ENCODE data around the gene BMP8B.
A peak's percentile ranks its signal among the peaks of the same experiment; 100 is the strongest.
"Not testable (repeated sequence)": the region's sequence is repeated elsewhere in the genome, so short reads cannot be mapped to it uniquely, and the experiment has no call there.

The BMP8B gene

GRCh38 chr1:39808784-39809517 lies 20.3 kb upstream of the BMP8B start:
- no peak for DNase-seq

- DNase-seq = no peak
Observed at GRCh38 chr1:39805385-39805784, 16.7 kb upstream of the BMP8B start.

DNA sequence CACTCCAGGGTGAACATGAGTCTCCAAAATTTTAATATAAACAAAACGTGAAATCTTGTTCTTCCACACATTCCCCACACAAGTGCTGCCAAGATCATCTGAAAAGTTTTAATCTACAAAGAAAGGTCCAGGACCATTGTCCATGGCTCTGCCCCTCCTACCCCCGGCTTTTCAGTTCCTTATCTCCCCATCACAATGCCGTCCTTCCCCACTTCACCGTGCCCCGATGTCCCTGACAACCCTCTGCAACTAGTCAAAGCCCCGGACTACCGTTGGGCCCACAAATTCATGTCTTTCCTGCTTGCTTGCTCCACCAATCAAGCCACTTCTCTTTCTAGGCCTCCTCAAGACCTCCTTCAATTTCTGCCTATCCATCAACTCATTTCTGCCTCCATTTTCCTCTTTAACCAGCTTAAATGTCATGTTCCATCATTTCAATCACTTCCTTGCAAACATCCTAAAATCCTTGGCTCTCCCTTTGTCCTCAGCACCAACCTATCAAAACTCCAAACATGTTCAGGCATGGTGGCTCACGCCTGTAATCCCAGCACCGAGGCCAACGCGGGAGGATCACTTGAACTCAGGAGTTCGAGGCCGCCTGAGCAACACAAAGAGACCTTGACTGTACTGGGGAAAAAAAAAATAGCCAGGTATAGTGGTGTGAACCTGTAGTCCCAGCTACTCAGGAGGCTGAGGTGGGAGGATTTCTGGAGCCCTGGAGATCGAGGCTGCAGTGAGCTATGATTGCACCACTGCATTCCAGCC lies 14.0 kb upstream of the BMP8B start:
- DNase-seq = no peak

DNA sequence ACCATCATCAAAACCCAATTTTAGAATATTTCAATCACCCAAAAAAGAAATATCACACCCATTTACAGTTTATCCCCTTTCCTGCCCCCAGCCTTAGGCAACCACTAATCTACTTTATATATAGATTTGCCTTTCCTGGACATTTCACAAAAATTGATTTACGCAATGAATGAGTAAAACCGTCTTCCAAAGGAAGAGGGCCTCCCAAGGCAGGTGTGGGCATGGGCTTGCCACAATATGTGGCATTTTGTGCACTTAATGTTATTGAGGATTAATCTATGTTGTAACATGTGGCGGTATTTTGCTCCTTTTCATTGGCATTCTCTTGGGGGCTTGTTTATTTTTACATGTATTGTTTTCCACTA lies 11.8 kb upstream of the BMP8B start:
- DNase-seq = no peak

DNA sequence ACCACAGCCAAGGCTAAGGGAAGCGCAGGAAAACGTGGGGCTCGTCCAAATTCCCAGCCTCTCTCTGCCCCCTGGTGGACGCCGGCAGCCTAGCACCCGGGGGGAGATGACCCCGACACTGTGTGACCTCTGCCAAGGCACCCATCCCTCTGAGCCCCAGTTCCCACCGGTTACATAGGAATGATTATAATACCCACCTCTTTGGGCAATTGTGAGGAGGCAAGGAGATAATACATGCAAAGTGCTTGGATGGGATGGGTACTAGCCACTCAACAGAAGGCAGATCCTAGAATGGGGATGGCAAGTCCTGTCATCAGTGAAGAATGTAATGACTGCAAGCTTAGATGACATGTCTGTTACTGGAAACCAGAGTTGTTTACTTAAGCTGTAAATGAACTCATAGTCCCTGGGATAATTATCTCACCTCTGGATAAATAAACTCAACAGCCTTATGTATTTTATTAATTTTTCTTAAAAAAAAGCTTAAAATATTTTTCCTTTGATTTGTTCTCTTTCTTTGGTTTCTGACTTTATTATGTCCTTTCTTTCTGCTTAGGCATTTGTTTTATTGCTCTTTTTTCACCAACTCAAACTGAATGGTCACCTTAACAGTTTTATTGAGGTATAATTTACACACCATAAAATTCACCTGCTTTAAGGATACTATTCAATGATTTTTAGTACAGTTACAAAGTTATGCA lies 11.3 kb upstream of the BMP8B start:
- peak; percentile 48 for DNase-seq

DNA sequence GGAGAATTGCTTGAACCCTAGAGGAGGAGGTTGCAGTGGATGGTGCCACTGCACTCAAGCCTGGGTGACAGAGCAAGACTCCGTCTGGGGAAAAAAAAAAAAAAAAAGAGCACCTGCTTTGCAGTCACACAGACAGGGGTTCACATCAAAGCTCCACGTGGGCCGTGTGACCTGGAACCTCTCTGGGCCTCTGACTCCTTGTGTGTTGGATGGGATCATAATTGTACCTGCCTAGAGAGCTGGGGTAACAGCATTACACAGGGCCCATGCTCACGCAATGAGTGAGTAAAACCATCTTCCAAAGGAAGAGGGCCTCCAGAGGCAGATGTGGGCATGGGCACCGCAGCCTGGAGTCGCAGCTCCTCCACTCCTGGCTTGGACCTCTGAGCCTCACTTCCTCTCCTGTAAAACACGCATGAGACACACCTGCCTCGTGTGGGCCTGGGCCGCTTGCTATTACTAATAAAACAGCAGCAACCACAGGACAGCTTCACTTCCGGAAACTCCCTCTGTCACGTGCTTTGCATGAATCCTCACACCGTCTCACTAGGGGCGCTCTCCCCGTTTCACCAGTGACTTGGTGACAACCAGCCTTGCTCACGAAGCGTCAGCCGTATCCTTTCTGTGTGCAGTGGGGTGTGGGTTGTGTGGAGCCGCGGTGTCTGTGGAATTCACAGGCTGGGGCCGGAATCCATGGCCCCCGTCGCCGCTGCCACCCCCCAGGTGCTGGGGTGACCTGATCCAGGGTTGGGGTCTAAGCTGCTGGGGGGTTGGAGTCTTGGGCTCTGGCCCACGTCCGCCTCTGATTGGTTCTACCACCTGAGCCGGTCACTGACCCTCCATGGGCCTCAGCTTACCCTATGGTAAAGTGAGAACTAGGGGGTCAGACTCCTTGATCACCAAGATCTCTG lies 10.4 kb upstream of the BMP8B start:
- not testable (repeated sequence) for DNase-seq

- no peak for DNase-seq
Observed at GRCh38 chr1:39795651-39796050, 7.0 kb upstream of the BMP8B start.

- no peak for DNase-seq
Observed at GRCh38 chr1:39791838-39792237, 3.2 kb upstream of the BMP8B start.

GRCh38 chr1:39789571-39790110 lies 976 bp upstream of the BMP8B start:
- no peak for DNase-seq

- DNase-seq = no peak
Observed at GRCh38 chr1:39788426-39788757, 273 bp downstream of the BMP8B start.

DNA sequence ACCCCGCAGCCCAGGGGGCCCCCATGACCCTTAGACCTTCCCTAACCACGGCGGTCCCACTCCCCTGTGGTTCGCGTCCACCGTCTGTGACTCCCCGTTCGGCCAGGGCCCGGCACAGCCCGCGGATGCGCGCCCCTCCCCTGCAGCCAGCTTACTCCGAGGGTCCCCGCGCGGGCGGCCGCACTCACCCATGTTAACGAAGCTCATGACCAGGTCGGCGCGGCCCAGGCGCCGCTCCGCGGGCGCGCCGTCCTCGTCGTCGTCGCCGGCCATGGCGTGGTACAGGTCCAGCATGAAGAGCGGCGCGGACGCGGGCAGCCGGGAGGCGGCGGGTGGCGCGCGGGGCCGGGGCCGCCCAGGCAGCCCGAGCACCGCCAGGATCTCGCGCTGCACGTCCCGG lies 701 bp downstream of the BMP8B start:
- not testable (repeated sequence) for DNase-seq

- no peak for DNase-seq
Observed at GRCh38 chr1:39787468-39787867, 1.2 kb downstream of the BMP8B start.

DNA sequence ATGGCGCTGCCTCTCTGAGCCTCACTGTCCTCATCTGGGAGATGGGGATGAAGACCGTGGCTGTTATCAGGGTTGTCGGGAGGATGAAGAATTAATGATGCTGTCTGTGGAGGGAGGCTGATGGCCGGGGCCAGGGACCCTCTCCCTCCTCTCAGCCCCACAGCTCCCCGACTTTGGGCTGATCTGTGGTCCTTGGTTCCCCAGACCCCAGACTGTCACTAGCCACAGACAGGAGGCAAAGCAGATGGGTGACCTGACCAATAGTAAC lies 1.6 kb downstream of the BMP8B start:
- not testable (repeated sequence) for DNase-seq

- DNase-seq = not testable (repeated sequence)
Observed at GRCh38 chr1:39786303-39787107, 2.2 kb downstream of the BMP8B start.

GRCh38 chr1:39782685-39783084 lies 6.0 kb downstream of the BMP8B start:
- DNase-seq = not testable (repeated sequence)

GRCh38 chr1:39782103-39782502 lies 6.6 kb downstream of the BMP8B start:
- no peak for DNase-seq

GRCh38 chr1:39781349-39781715 lies 7.3 kb downstream of the BMP8B start:
- no peak for DNase-seq

- DNase-seq = no peak
Observed at GRCh38 chr1:39779821-39780220, 8.8 kb downstream of the BMP8B start.

DNA sequence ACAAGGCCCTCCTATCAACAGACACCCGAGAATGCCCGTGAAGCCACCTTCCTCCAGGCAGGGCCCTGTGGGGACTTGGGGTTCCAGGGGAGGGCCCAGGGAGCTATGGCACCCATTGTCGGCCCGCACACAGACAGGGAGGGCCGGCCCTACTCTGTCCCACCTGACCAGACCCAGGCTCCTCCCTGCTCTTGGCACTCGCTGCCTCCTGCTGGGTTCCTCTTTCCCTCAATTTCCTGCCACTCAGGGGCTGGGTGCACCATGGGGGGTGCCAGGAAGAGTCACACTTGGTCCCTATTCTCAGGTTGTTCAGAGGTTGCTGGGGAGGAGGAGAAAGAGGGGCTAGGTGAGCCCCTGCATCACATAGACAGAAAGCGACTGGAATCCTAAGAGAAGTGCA lies 9.5 kb downstream of the BMP8B start:
- DNase-seq = no peak

- not testable (repeated sequence) for DNase-seq
Observed at GRCh38 chr1:39778463-39779099, 10.1 kb downstream of the BMP8B start.

GRCh38 chr1:39777896-39778295 lies 10.8 kb downstream of the BMP8B start:
- DNase-seq = not testable (repeated sequence)

- no peak for DNase-seq
Observed at GRCh38 chr1:39777306-39777705, 11.4 kb downstream of the BMP8B start.
